GM12878 (cell line): ENCODE results near the gene RILPL2. TPM values are rescaled to one million over a fixed set of nuclear protein-coding genes. Genes with fewer than 3 reads are reported as not detected.
"Not testable (repeated sequence)": the region's sequence is repeated elsewhere in the genome, so short reads cannot be mapped to it uniquely, and the experiment has no call there.

Source experiments
- ATAC-seq: fragments of 200-7000 bp; cut with Tn5 transposase; 3 replicates; pipeline ENCODE4 v1.9.1; 2020; ENCODE audit warnings: mild to moderate bottlenecking, moderate library complexity
- BruUV-seq: library from RNA; stranded (reverse); fragments of 400-500 nt; replicated peaks from 2 replicates; lab custom pipeline; 2021; lab: Mats Ljungman, UMichigan
- CTCF ChIA-PET: fragments of 300-600 bp; sonication (Branson Sonifier 250); formaldehyde crosslinking; extraction: SDS; loops from one replicate; lab custom pipeline; 2021; ENCODE audit warnings: inconsistent platforms; lab: Yijun Ruan, JAX
- POLR2A ChIA-PET: fragments of 350-600 bp; formaldehyde crosslinking; extraction: SDS; loops from one replicate; lab custom pipeline; 2021; ENCODE audit warnings: inconsistent platforms; lab: Charles Lee
- RAD21 ChIA-PET: fragments of 300-600 bp; sonication (Branson Sonifier 250); formaldehyde crosslinking; loops from one replicate; lab custom pipeline; 2023; ENCODE audit warnings: antibody characterized with exemption; ENCODE audit not compliant: unreplicated experiment; lab: Charles Lee
- SMC1A ChIA-PET: fragments of 300-600 bp; sonication (Branson Sonifier 250); formaldehyde crosslinking; loops from one replicate; lab custom pipeline; 2023; ENCODE audit not compliant: unreplicated experiment, uncharacterized antibody; lab: Charles Lee
- DNase-seq: peaks from one replicate; pipeline ENCODE4 v3.0.0-alpha.2; 2011; ENCODE audit warnings: low read depth, low spot score
- FAIRE-seq: peaks from 3 replicates; lab custom pipeline; 2011; peaks lifted over from hg19 to GRCh38; lab: Jason Lieb, UNC
- H2AFZ ChIP-seq: 2 replicates; pipeline ENCODE4 v1.6.0; 2011; ENCODE audit warnings: low read depth, low read length, control low read depth; ENCODE audit not compliant: control insufficient read depth
- H3K27ac ChIP-seq: 2 replicates; pipeline ENCODE4 v1.5.1; 2011; ENCODE audit warnings: control low read depth; ENCODE audit not compliant: control insufficient read depth, insufficient read depth
- H3K27me3 ChIP-seq, 2 experiments: replicated peaks in 1 of 2; 2 replicates each; pipeline versions ENCODE4 v1.6.0 to v1.6.1; 2011; ENCODE audit warnings: low read length in 1 of 2; ENCODE audit not compliant: control insufficient read depth in 2 of 2, insufficient read depth in 2 of 2
- H3K36me3 ChIP-seq, 2 experiments: 2 replicates each; pipeline ENCODE4 v1.5.1; 2011; ENCODE audit warnings: low read length in 1 of 2; ENCODE audit not compliant: control insufficient read depth in 2 of 2, insufficient read depth in 2 of 2
- H3K4me1 ChIP-seq: 2 replicates; pipeline ENCODE4 v1.6.1; 2011; ENCODE audit warnings: mild to moderate bottlenecking, low read length, moderate library complexity, mixed read lengths; ENCODE audit not compliant: control insufficient read depth, insufficient read depth
- H3K4me2 ChIP-seq: 2 replicates; pipeline ENCODE4 v1.6.0; 2011; ENCODE audit warnings: control low read depth; ENCODE audit not compliant: control insufficient read depth, insufficient read depth
- H3K4me3 ChIP-seq: fragments of 200-600 bp; sonication (generic); 2 replicates; pipeline ENCODE4 v1.5.1; 2016
- H3K79me2 ChIP-seq: 2 replicates; pipeline ENCODE4 v1.6.0; 2011; ENCODE audit warnings: low read length; ENCODE audit not compliant: control insufficient read depth, insufficient read depth
- H3K9ac ChIP-seq: 2 replicates; pipeline ENCODE4 v1.8.0; 2011; ENCODE audit warnings: low read length, control low read depth, mixed read lengths; ENCODE audit not compliant: control insufficient read depth, insufficient read depth
- H3K9me3 ChIP-seq: replicated peaks from 3 replicates; pipeline ENCODE4 v1.5.1; 2011; ENCODE audit warnings: mild to moderate bottlenecking, low read length; ENCODE audit not compliant: control insufficient read depth, insufficient read depth
- H4K20me1 ChIP-seq: 2 replicates; pipeline ENCODE4 v1.6.0; 2011; ENCODE audit not compliant: control insufficient read depth, insufficient read depth
- CBX3 ChIP-seq: fragments of 200-600 bp; sonication (generic); IDR thresholded peaks from 2 replicates; pipeline ENCODE4 v1.6.1; 2016; ENCODE audit warnings: low read depth, borderline replicate concordance
- E4F1 ChIP-seq: fragments of 450-650 bp; IDR thresholded peaks from 2 replicates; pipeline ENCODE4 v1.6.1; 2018; ENCODE audit warnings: borderline replicate concordance, mild to moderate bottlenecking; ENCODE audit not compliant: partially characterized antibody
- ELK1 ChIP-seq: IDR thresholded peaks from 2 replicates; pipeline ENCODE4 v1.6.1; 2012; ENCODE audit warnings: low read depth, low read length, improper control_type of control experiment
- JUNB ChIP-seq: IDR thresholded peaks from 2 replicates; pipeline ENCODE4 v1.6.1; 2016; ENCODE audit warnings: antibody characterized with exemption, mild to moderate bottlenecking
- POLR2AphosphoS2 ChIP-seq: IDR thresholded peaks from 2 replicates; pipeline ENCODE4 v1.6.1; 2011; ENCODE audit warnings: low read depth, mild to moderate bottlenecking, low read length, improper control_type of control experiment, moderate library complexity
- SPI1 ChIP-seq: IDR thresholded peaks from 2 replicates; pipeline ENCODE4 v1.6.1; 2011; ENCODE audit warnings: low read depth, mild to moderate bottlenecking, low read length, moderate library complexity, borderline replicate concordance; ENCODE audit not compliant: insufficient read depth
- USF1 ChIP-seq: IDR thresholded peaks from 2 replicates; pipeline ENCODE4 v1.6.1; 2011; ENCODE audit warnings: borderline replicate concordance, low read depth, mild to moderate bottlenecking, moderate library complexity, mixed read lengths, low read length; ENCODE audit not compliant: insufficient read depth; ENCODE audit errors: extremely low read length
- WGBS: methylation state at CpG from one replicate; pipeline ENCODE4 v1.1.6; 2016; ENCODE audit warnings: low lambda C conversion rate; ENCODE audit not compliant: insufficient replicate concordance, insufficient coverage; ENCODE audit errors: missing lambda C conversion rate; 5-methylcytosine and 5-hydroxymethylcytosine counted together
- in situ Hi-C: fragments of 300-500 bp; cut with MboI; formaldehyde crosslinking; loops from 9 replicates; pipeline ENCODE4 v1.14.3; 2018; ENCODE audit warnings: mixed read lengths
- intact Hi-C: fragments of 100-400 bp; cut with micrococcal nuclease; formaldehyde crosslinking; loops from one replicate; pipeline ENCODE4 v1.14.2; 2022; ENCODE audit not compliant: unreplicated experiment
- polyA plus RNA-seq, 11 experiments: library from polyadenylated mRNA; depleted of rRNA in 4 of 11; unstranded in 6 of 11; stranded (reverse) in 5 of 11; fragments of >200 nt; fragmentation: Nextera tagmentation in 4 of 11; fragmentation: Illumina TruSeq in 1 of 11; extraction: Ambion mirVana in 4 of 11; extraction: Trizol in 1 of 11; gene quantifications; 1 replicate in 1 of 11; 2 replicates in 10 of 11; pipeline versions ENCODE4 v1.2.1 to v1.2.3, GENCODE V29; 2011 to 2016; ENCODE audit warnings: inconsistent platforms in 2 of 11, missing spikeins in 2 of 11, low read depth in 1 of 11
- total RNA-seq, 4 experiments: library from RNA; depleted of rRNA in 3 of 4; stranded (reverse); fragments of >200 nt in 3 of 4; fragmentation: Illumina TruSeq in 1 of 4; extraction: Trizol in 1 of 4; gene quantifications; 2 replicates each; pipeline versions ENCODE4 v1.2.1 to v1.2.3, GENCODE V29; 2013 to 2021

Gene RILPL2
- total and polyA plus RNA-seq, 10 of the 15 experiments (the other 5 are each of a cell fraction or from before 2014, with no cell fraction given) = 3.5 to 38.5 (median 19.7) TPM

- in situ Hi-C loops, FAIRE-seq, BruUV-seq: not testable (repeated sequence)
Observed at GRCh38 chr12:123463174-123463573, 26.7 kb upstream of the RILPL2 start.

GRCh38 chr12:123457980-123458779 is 21.7 kb upstream of the RILPL2 start, which contains the start of gene SNRNP35:
Gene SNRNP35 (plus strand): TSS chr12:123458139. CDS start chr12:123465541, 7,402 bp downstream.
- Histone ChIP-seq H3K27me3 (no peaks in the 10 kb centered on the region), H2AFZ (peak within 1 kb of the TSS; percentile 91), H3K4me3 (peak within 1 kb of the TSS; percentile 87), H3K79me2 (peaks cover 31% of the 10 kb centered on the region), H3K9me3 (no peaks in the 10 kb centered on the region), H3K36me3 (no peaks in the 10 kb centered on the region), H4K20me1 (no peaks in the 10 kb centered on the region), H3K27ac (peak within 1 kb of the TSS; percentile 99), H3K9ac (peak within 1 kb of the TSS; percentile 99), H3K4me2 (peak within 1 kb of the TSS; percentile 79), H3K4me1 (peaks cover 4% of the 10 kb centered on the region; the same call in 1 of the 2 replicates)
- under 1% methylated on average over 47 of the region's 48 CpGs for WGBS
- DNase-seq (peak; percentile 69), FAIRE-seq (peak; percentile 92), ATAC-seq (peak; percentile 85)
- ChIA-PET SMC1A (interaction anchor here (1.0 to 4.8 kb wide), 10 partner anchors 9 to 125 kb away, joined by 3 to 48 read pairs (median 6); partner anchors contain the start of genes KMT5A and RILPL2), POLR2A (interaction anchor here (0.6 to 4.6 kb wide), 10 partner anchors 12 to 93 kb away, joined by 3 to 33 read pairs (median 6); partner anchors contain the start of genes KMT5A and RILPL2), CTCF (interaction anchor here (0.5 to 1.7 kb wide), 9 partner anchors 23 to 145 kb away, joined by 3 to 4 read pairs (median 3); partner anchors contain the start of gene KMT5A), RAD21 (interaction anchor here (0.6 to 4.1 kb wide), 9 partner anchors 9 to 1036 kb away, joined by 3 to 48 read pairs (median 3); partner anchors contain the start of genes RILPL2 and SBNO1)
- TSS peak; percentile 87 for BruUV-seq
- in situ Hi-C loops = no loop called here
- intact Hi-C loops = loop anchor here (1.0 to 2.0 kb wide), 4 partner anchors 23 to 93 kb away; no protein-coding TSS in a partner anchor
- TF ChIP-seq SPI1 (no peak), CBX3 (no peak), USF1 (no peak), POLR2AphosphoS2 (no peak), E4F1 (peak; percentile 65), ELK1 (no peak), JUNB (no peak)

More at GRCh38 chr12:123463174-123463573, 26.7 kb upstream of the RILPL2 start:
- ChIA-PET POLR2A (interaction anchor here (0.6 kb wide), 1 partner anchor 49 kb away, joined by 7 read pairs; no protein-coding TSS in a partner anchor), SMC1A (interaction anchor here (0.6 kb wide), 1 partner anchor 79 kb away, joined by 3 read pairs; the partner anchor contains the start of gene KMT5A)
- H4K20me1 ChIP-seq, ATAC-seq, intact Hi-C loops, H3K36me3 ChIP-seq, H3K4me2 ChIP-seq, H3K4me3 ChIP-seq, H2AFZ ChIP-seq, H3K9ac ChIP-seq, H3K27me3 ChIP-seq, H3K9me3 ChIP-seq, H3K27ac ChIP-seq, H3K4me1 ChIP-seq, CTCF ChIA-PET, DNase-seq, RAD21 ChIA-PET: not testable (repeated sequence)
- peaks cover 45% of the 10 kb centered on the region for H3K79me2 ChIP-seq
- 98% methylated on average over 11 of the region's 11 CpGs for WGBS
